HL-60 (cell line): Measurements from ENCODE around the gene ARRB1.

Experiments
- DNase-seq, 2 experiments: peaks; one replicate each; pipeline ENCODE4 v3.0.0-alpha.2; 2010 to 2020; ENCODE audit warnings: low read depth in 1 of 2, low spot score in 1 of 2
- H3K27ac ChIP-seq: fragments of 250-450 bp; sonication (Bioruptor Pico); replicated peaks from 2 replicates; pipeline ENCODE4 v1.5.1; 2020; ENCODE audit warnings: mild to moderate bottlenecking, moderate library complexity
- H3K27me3 ChIP-seq: fragments of 250-450 bp; sonication (Bioruptor Pico); 2 replicates; pipeline ENCODE4 v1.5.1; 2021; ENCODE audit warnings: mild to moderate bottlenecking, moderate library complexity; ENCODE audit not compliant: insufficient read depth, poor library complexity, severe bottlenecking
- H3K4me3 ChIP-seq: replicated peaks from 2 replicates; pipeline ENCODE4 v1.5.1; 2011; ENCODE audit warnings: mild to moderate bottlenecking, control low read depth, low read length; ENCODE audit not compliant: insufficient read depth
- CTCF ChIP-seq: IDR thresholded peaks from one replicate; pipeline ENCODE4 v1.5.1; 2011; ENCODE audit warnings: low read length, control low read depth, inconsistent platforms; ENCODE audit not compliant: insufficient read depth
- GABPA ChIP-seq: IDR thresholded peaks from 2 replicates; pipeline ENCODE4 v1.6.1; 2012; ENCODE audit warnings: low read depth
- POLR2AphosphoS5 ChIP-seq: IDR thresholded peaks from 2 replicates; pipeline ENCODE4 v1.6.1; 2012; ENCODE audit warnings: low read depth
- REST ChIP-seq: IDR thresholded peaks from 2 replicates; pipeline ENCODE4 v1.6.1; 2012; ENCODE audit warnings: low read depth; ENCODE audit not compliant: insufficient replicate concordance
- SPI1 ChIP-seq: IDR thresholded peaks from 2 replicates; pipeline ENCODE4 v1.6.1; 2012; ENCODE audit warnings: low read depth, mild to moderate bottlenecking, borderline replicate concordance

Gene ARRB1

GRCh38 chr11:75241906-75242644 lies 109.4 kb downstream of the ARRB1 start:
- Histone ChIP-seq H3K27ac (no peak overlapping the region), H3K27me3 (peaks cover 33% of the 10 kb centered on the region), H3K4me3 (peak overlapping the region; percentile 30)
- no peak for TF ChIP-seq SPI1
- peak; percentile 1 for TF ChIP-seq REST
- no peak for TF ChIP-seq CTCF
- TF ChIP-seq POLR2AphosphoS5 = no peak
- no peak for TF ChIP-seq GABPA
- no peak for DNase-seq

- Histone ChIP-seq H3K27ac (no peak overlapping the region), H3K27me3 (peaks cover 33% of the 10 kb centered on the region), H3K4me3 (peak overlapping the region; percentile 30)
- DNase-seq = peak; percentile 70 to 74
- TF ChIP-seq GABPA (no peak), REST (peak; percentile 46), CTCF (peak; percentile 63), SPI1 (no peak), POLR2AphosphoS5 (no peak)
These were observed 110.2 kb downstream of the ARRB1 start for GRCh38 chr11:75241036-75241905.

- Histone ChIP-seq H3K27ac (no peak within 1 kb of the TSS), H3K4me3 (peak within 1 kb of the TSS; percentile 11; the same call in 1 of the 2 replicates), H3K27me3 (peaks cover 34% of the 10 kb centered on the region)
- TF ChIP-seq REST = no peak
- TF ChIP-seq SPI1 = no peak
- no peak for TF ChIP-seq POLR2AphosphoS5
- TF ChIP-seq GABPA = no peak
- TF ChIP-seq CTCF = no peak
- no peak for DNase-seq
These were observed 111.0 kb downstream of the ARRB1 start, which contains the start of gene TPBGL for GRCh38 chr11:75240311-75241035. Gene TPBGL, plus strand, starts transcription at chr11:75240774. Its CDS starts 276 bp downstream, at chr11:75241050.
